Measurements from ENCODE around the gene RIC1. TPM values are rescaled to one million over a fixed set of nuclear protein-coding genes. Genes with fewer than 3 reads are reported as not detected.
"Not testable (repeated sequence)": the region's sequence is repeated elsewhere in the genome, so short reads cannot be mapped to it uniquely, and the experiment has no call there.

The RIC1 gene
- total RNA-seq, 2 donors from 2014 or later, result 12.2 to 18.1 TPM

DNA sequence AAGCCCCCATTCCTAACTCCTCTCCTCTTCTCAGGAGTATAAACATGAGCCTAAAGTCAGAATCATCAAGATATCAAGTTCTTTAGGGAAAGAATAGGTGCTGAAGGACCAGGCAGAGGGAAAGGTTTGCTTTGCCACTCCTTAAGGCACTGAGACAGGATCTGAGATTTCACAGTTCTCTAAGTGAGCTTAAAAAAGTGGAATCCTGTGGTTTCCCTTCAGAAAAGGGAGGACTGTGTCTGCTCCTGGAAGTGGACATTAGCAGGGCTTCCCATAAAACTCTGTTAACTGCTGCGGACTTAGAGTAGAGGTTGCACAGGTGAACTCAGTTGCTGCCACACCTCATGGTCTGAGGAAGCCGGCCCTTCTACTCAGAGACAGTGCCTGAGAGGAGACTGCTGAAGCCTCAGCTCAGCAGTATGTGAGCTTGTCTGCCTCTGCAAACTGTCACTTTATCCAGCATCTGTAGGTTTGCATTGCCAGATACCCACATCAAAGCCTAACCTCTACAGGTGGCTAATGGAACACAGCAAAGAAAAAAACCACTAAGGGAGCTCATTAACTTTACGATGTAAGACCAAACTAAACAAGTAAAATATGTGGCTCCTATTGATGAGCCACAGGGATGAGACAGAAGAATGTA is 42.9 kb downstream of the RIC1 start:
- TF ChIP-seq, protein P1, sequence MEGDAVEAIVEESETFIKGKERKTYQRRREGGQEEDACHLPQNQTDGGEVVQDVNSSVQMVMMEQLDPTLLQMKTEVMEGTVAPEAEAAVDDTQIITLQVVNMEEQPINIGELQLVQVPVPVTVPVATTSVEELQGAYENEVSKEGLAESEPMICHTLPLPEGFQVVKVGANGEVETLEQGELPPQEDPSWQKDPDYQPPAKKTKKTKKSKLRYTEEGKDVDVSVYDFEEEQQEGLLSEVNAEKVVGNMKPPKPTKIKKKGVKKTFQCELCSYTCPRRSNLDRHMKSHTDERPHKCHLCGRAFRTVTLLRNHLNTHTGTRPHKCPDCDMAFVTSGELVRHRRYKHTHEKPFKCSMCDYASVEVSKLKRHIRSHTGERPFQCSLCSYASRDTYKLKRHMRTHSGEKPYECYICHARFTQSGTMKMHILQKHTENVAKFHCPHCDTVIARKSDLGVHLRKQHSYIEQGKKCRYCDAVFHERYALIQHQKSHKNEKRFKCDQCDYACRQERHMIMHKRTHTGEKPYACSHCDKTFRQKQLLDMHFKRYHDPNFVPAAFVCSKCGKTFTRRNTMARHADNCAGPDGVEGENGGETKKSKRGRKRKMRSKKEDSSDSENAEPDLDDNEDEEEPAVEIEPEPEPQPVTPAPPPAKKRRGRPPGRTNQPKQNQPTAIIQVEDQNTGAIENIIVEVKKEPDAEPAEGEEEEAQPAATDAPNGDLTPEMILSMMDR (IDR thresholded peaks at IDR 0.05), result no peak
- no peaks in the 10 kb centered on the region for H3K27me3 ChIP-seq
- H3K9me3 ChIP-seq, result no peaks in the 10 kb centered on the region
- H3K4me3 ChIP-seq, result no peak overlapping the region
- peaks cover 0 to 4% of the 10 kb centered on the region in 2 donors for H3K4me1 ChIP-seq
- DNase-seq (ENCODE audit: low spot score), result no peak
- H3K36me3 ChIP-seq, result no peaks in the 10 kb centered on the region
- no peak overlapping the region for H3K27ac ChIP-seq

DNA sequence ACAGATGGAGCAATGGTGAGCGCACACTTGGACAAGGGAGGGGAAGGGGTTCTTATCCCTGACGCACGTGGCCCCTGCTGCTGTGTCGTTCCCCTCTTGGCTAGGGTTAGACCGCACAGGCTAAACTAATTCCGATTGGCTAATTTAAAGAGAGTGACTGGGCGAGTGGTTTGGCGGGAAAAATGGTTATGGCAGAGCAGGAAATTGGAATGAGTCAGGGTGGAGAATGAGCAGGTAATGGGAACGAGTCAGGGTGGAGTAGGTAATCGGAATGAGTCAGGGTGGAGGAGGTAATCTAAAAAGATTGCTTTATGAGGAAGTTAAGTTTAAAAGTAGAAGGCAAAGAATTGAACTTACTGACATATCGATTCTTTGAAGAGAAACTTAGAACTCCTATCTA is 46.1 kb downstream of the RIC1 start:
- H3K9me3 ChIP-seq; H3K36me3 ChIP-seq; H3K4me1 ChIP-seq; DNase-seq (ENCODE audit: low spot score); H3K27me3 ChIP-seq; H3K27ac ChIP-seq; H3K4me3 ChIP-seq: not testable (repeated sequence)

DNA sequence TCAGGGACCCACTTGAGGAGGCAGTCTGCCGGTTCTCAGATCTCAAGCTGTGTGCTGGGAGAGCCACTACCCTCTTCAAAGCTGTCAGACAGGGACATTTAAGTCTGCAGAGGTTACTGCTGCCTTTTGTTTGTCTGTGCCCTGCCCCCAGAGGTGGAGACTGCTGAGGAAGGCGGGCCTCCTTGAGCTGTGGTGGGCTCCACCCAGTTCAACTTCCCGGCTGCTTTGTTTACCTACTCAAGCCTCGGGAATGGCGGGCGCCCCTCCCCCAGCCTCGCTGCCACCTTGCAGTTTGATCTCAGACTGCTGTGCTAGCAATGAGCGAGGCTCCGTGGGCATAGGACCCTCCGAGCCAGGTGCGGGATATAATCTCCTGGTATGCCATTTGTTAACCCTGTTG is 54.7 kb downstream of the RIC1 start:
- not testable (repeated sequence) for H3K27me3 ChIP-seq; H3K4me1 ChIP-seq; H3K27ac ChIP-seq; H3K9me3 ChIP-seq; H3K4me3 ChIP-seq; DNase-seq (ENCODE audit: low spot score); H3K36me3 ChIP-seq

DNA sequence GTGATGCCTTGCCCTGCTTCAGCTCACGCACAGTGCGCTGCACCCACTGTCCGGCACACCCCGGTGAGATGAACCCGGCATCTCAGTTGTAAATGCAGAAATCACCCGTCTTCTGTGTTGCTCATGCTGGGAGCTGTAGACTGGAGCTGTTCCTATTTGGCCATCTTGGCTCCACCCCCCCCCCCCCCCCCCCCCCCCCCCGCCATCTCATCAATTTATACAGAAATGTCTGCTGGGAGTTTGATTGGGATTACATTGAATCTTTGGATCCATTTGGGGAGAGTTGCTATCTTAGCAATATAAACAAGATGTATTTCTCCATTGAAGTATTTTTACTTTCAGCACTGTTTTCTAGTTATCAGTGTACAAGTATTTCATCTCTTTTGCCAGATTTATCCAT is 55.2 kb downstream of the RIC1 start:
- Histone ChIP-seq H3K36me3 (no peaks in the 10 kb centered on the region), H3K9me3 (no peaks in the 10 kb centered on the region), H3K4me1 (peaks cover 0 to 8% of the 10 kb centered on the region in 2 donors), H3K27ac (no peak overlapping the region), H3K4me3 (no peak overlapping the region), H3K27me3 (no peaks in the 10 kb centered on the region)
- DNase-seq (ENCODE audit: low spot score), result no peak
- TF ChIP-seq, protein P1 (IDR thresholded peaks at IDR 0.05), result no peak

DNA sequence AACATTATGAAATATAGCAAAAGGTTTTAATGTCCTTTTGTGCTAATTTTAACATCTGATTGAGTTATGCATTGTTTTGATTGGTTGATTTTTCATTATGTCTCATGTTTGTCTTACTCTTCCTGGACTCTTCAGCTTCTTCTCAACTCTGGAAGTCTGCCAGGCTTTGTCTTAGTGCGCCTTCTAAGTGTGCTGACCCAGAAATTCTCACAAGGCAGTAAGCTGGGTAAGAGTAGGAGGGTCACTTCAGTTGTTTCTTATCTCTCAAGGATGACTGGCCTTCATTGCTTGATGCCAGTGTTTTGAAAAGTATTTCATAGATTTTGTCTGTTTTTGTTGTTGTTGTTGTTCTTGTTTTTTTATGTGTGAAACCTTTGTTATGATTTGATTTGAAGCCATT is 59.2 kb downstream of the RIC1 start:
- Histone ChIP-seq H3K4me1 (peaks cover 0 to 8% of the 10 kb centered on the region in 2 donors), H3K36me3 (no peaks in the 10 kb centered on the region), H3K27ac (no peak overlapping the region), H3K27me3 (no peaks in the 10 kb centered on the region), H3K4me3 (no peak overlapping the region), H3K9me3 (no peaks in the 10 kb centered on the region)
- TF ChIP-seq, protein P1 (IDR thresholded peaks at IDR 0.05), result no peak
- DNase-seq (ENCODE audit: low spot score), result no peak

DNA sequence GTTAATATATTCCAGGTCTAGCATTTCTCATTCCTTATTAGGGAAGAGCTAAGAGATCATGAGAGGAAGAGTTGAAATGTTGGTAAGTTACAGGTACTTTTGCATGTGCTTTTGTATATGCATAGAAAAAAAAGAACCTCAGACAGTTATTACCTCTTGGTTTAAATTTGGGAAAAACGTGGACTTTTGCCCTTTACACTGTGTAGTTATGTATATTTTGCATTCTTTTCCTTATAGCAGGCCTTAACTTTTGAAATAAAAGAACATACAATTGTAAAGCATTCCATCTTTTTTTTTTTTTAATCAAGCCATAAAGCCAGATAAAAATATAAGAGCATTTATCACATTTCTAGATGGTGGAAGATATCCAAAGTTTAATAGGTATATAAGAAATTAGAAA is 61.4 kb downstream of the RIC1 start:
- H3K27me3 ChIP-seq, result no peaks in the 10 kb centered on the region
- DNase-seq (ENCODE audit: low spot score), result no peak

More for the DNA sequence above, 61.4 kb downstream of the RIC1 start:
- Histone ChIP-seq H3K4me3 (no peak overlapping the region), H3K4me1 (peaks cover 0 to 8% of the 10 kb centered on the region in 2 donors), H3K36me3 (no peaks in the 10 kb centered on the region), H3K9me3 (no peaks in the 10 kb centered on the region), H3K27ac (no peak overlapping the region)
- TF ChIP-seq, protein P1 (IDR thresholded peaks at IDR 0.05), result no peak

All from right atrium auricular region (tissue), 2 donors.